GM23248 (cell line): ENCODE results near the gene FALEC.

ENCODE experiments used
- EZH2 ChIP-seq: fragments of 200-600 bp; sonication (generic); IDR thresholded peaks from 2 replicates; pipeline ENCODE4 v1.6.1; 2018; ENCODE audit warnings: antibody characterized with exemption, mild to moderate bottlenecking; ENCODE audit not compliant: insufficient read depth, poor library complexity, severe bottlenecking
- EZH2phosphoT487 ChIP-seq: fragments of 200-600 bp; sonication (generic); IDR thresholded peaks from 2 replicates; pipeline ENCODE4 v1.6.1; 2018; ENCODE audit warnings: antibody characterized with exemption, moderate library complexity, mild to moderate bottlenecking, low read depth; ENCODE audit not compliant: insufficient read depth

DNA sequence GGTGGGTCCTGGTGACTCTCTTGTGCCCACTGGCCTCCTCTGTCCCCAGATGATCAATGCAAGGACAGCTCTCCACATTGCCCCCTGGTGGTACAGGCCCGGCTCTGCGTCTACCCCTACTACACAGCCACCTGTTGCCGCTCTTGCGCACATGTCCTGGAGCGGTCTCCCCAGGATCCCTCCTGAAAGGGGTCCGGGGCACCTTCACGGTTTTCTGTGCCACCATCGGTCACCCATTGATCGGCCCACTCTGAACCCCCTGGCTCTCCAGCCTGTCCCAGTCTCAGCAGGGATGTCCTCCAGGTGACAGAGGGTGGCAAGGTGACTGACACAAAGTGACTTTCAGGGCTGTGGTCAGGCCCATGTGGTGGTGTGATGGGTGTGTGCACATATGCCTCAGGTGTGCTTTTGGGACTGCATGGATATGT is 44.5 kb downstream of the FALEC start:
- TF ChIP-seq EZH2 (no peak), EZH2phosphoT487 (no peak)
